NCI-H1105 (cell line): ENCODE results near the gene HDAC4.

Experiments
- DNase-seq: peaks from one replicate; lab custom pipeline; 2025; lab: John Stamatoyannopoulos, UW

The HDAC4 gene

DNA sequence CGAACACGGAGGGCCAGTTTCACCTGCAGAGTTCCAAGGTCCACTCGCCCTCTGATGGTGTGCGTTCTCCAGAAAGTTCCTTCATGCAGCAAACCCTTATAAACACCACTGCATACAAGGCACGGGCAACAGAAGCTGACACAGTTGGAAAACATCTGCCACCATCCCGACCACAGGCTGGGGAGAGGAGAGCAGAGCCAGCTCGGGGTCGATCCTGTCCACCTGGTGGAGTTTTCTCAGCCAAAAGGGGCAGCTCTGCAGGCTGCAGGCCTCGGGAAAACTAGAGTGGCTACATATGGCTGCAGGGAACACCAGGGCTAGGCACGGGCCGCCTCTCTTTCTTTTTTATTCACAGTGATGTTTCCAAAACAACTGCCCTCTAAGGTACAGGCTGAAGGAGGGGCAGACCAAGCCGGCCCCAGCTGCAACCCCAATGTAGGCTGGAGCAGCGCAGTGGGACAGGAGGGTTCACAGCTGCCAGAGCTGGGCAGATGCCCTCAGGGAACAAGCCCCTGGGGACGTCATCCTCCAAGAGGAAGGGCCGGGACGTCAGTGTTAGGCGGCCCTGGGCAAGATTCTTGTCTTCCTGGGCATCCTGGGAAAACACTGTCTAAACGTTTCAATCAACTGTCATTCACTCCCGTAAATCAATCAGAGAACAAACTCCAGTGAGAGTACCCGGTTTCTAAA lies 278.3 kb downstream of the HDAC4 start:
- no peak for DNase-seq

- DNase-seq = no peak
Observed at GRCh38 chr2:239121600-239122012, 279.2 kb downstream of the HDAC4 start.

- DNase-seq = no peak
Observed at GRCh38 chr2:239120664-239121063, 280.2 kb downstream of the HDAC4 start.

DNA sequence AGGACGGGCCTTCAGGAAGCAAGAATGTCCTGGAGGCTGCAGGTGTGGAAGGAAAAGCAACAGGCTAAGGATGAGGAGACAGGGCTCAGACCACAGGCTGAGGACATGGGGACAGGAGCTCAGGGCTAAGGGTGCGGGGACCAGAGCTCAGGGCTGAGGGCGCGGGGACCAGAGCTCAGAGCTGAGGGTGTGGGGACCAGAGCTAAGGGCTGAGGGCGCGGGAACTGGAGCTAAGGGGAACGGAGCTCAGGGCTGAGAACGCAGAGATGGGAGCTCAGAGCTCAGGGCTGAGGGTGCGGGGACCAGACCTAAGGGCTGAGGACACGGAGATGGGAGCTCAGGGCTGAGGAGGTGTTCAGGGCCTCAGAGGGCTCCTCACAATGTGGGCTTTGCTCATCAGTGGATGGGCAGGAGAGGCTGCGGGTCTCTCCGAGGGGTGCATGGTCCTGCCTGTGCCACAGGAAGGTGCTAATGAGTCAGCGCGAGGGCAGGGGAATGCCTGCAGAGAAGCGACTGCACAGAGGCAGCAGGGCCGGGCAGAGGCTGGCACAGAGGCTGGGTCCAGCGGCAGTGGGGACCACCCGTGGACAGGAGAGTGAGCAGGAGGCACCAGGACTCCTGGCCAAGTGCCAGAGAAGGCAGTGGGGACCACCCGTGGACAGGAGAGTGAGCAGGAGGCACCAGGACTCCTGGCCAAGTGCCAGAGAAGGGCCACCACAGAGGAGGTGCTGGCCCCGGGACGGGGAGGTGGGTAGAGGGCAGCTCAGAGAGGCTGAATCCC lies 281.3 kb downstream of the HDAC4 start:
- DNase-seq = no peak

- no peak for DNase-seq
Observed at GRCh38 chr2:239118675-239119211, 282.1 kb downstream of the HDAC4 start.

DNA sequence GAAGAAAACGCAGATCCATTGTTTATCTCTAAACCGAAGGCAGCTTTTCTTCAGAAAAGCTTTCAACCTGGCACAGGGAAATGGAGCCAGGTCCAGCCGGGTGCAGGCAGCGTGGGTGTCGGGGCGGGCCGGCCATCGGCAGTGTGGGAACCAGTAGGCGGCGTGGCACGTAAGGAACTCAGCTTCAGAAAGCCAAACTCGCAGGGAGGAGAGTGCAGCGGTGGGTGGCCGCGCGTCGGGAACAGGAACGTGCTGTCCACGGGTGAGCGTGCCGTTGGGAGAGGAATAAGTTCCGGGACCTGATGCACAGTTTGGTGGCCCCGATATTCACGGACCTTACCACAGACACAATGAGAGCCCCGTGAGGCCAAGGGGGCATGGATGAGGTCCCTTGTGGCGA lies 282.6 kb downstream of the HDAC4 start:
- no peak for DNase-seq

- no peak for DNase-seq
Observed at GRCh38 chr2:239117831-239118230, 283.0 kb downstream of the HDAC4 start.

DNA sequence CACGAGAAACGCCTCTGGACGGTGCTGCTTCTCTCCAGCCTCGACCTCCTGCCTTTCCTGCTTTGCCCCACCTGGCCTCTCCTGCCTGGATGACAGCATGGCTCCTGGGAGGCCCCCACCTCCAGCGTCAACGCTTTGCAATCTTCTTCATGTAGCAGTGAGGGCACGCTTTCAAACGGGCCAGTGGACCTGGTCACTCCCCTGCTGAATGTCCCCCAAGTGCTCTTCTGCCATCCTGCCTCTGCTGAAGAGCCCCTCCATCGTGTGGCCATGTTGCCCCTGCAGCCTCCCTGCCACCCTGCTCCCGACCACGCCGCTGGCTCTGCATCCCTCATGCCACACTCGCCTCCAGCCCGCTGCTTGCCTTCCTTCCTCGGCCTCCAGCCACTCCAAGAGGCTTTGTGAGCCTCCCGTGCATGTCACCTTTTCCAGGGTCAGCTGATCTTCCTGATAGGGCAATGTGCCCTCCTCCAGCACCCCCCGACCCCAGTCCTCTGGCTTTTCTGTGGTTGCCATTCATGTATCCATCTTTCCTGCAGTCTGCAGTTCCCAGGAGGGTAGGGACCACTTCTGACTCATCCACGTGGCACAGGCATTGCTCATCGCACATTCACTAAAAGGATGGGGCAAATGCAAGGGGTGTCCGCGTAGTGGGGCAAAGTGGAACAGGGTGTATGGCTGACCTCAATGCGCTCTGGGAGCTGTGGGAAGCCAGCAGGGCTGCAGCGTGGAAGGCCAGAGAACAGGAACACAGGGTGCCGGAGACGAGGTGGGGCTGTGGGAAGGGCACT lies 284.2 kb downstream of the HDAC4 start:
- no peak for DNase-seq

DNA sequence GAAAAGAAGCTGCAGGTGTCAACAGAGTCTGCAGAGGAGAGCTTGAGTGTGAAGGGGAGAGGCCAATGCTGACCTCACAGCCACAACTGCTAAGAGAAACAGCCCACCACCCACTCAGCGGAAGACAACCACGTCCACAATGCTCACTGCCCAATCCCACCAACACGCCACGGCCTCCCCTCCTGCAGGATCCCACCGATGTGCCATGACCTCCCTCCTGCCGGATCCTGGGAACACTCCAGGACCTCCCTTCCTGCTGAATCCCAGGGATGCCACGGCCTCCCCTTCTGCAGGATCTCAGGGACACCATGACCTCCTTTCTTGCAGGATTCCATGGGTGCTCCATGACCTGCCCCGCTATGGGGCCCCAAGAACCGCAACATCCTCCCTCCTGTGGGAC lies 285.2 kb downstream of the HDAC4 start:
- no peak for DNase-seq

GRCh38 chr2:239114616-239115265 lies 286.1 kb downstream of the HDAC4 start:
- no peak for DNase-seq

DNA sequence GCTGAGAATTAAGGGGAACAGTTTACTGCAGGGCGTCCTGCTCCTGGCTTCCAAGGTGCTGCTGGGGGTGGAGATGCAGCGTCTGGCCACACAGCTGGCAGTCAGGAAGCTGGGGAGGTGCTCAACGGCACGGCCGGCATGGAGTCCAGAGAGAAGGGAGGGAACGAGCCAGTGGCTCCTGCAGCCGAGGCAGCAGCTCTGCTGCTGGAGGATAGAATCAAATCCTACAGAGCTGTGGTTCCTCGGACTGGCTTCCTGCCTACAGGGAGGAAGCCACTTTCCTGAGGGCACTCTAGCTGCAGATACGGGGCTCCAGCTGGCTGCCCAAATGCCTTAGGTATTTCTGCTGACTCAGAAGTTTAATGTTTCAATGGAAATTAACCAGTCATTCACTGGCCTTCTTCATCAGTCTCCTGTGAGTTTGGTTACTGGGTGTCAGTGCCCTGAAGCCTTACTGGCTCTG lies 286.7 kb downstream of the HDAC4 start:
- DNase-seq = no peak

GRCh38 chr2:239113615-239114014 lies 287.2 kb downstream of the HDAC4 start:
- DNase-seq = no peak

GRCh38 chr2:239113171-239113570 lies 287.6 kb downstream of the HDAC4 start:
- DNase-seq = no peak

DNA sequence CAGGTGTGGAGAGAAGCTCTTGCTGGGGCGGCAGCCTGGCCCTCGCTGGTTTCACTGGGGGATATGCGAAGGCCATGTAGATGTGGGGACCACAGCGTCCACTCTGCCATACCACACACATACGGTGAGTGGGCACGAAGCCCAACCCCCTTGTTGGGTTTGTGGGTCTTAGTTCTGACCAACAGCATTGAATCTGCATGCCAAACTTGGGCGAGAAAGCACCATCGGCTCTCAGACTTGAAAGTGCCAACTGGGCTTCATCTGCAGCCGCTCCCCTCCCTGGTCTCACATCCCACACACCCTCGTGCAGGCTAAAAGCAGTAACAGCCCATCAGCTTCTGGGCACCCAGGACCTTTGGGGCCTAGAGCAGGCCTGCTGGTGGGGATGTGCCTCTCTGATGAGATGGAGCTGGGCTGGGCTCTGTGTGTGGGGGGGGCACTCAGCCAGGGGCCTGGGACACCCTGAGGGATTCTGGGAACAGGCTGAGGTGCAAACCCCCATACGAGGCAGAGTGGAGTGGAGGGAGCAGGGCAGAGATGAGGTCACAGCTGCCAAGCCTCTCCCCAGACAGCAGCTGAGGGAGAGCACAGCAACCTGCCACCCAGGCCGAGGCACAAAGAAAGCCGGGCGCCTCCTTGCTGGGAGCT lies 288.6 kb downstream of the HDAC4 start:
- no peak for DNase-seq

DNA sequence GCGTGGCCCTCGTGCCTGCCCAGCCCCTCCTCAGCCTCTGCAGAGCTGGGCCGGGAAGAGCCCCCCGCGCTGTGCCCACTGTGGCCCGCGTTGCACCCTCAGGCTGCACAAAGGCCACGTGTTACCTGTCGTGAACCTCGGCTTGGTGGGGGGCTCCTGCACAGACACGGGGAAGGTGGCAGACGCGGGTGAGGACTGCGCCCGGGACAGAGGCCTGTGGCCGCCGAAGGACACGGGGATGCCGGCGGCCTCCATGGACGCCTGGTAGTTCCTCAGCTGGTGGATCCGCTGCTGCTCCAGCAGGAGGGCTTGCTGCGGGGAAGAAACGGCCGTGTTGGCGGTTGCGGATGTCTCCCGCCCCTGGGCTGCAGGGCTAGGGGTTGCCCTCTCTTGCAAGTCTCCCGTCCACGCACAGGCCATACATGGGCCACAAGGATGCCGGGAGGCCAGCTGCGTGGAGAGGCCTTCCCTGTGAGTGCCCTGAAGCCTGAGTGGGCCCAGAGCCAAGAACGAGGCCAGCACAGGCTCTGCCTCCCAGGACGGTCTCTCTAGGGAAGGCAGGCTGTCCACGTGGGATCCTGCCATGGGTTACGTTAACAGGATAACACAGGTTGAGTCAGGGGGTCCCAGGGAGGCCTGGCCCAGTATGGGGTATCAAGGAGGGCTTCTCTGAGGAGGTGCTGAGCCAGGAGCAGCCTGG lies 289.3 kb downstream of the HDAC4 start:
- no peak for DNase-seq

- DNase-seq = no peak
Observed at GRCh38 chr2:239110595-239111048, 290.2 kb downstream of the HDAC4 start.

DNA sequence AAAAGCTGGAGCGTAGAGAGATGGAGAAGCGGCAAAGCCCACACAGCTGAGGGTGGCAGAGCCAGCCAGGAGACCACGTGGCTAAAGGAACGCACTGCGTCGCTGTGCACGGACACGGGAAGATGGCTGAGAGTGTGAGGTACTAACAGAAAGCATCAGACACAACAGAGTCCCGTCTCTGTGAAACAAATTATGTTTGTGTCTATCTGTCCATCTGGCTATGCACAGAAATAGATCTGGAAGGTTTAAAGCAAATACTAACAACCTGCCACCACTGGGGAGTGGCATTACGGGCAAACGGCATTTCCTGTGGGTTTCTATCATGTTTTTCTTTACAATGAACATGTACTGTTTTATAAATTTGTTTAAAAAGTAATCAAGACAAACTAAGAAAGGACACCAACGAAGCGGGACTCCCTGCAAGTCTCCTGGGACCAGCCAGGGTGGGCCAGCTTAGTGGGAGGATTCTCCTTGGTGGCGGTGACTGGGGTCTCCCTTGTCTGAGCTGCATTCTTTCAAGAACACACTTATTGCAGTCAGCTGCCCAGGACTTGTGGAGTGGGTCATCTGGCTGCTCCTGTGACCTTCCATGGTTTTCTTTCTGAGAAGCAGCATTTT lies 290.8 kb downstream of the HDAC4 start:
- DNase-seq = peak; percentile 42

DNA sequence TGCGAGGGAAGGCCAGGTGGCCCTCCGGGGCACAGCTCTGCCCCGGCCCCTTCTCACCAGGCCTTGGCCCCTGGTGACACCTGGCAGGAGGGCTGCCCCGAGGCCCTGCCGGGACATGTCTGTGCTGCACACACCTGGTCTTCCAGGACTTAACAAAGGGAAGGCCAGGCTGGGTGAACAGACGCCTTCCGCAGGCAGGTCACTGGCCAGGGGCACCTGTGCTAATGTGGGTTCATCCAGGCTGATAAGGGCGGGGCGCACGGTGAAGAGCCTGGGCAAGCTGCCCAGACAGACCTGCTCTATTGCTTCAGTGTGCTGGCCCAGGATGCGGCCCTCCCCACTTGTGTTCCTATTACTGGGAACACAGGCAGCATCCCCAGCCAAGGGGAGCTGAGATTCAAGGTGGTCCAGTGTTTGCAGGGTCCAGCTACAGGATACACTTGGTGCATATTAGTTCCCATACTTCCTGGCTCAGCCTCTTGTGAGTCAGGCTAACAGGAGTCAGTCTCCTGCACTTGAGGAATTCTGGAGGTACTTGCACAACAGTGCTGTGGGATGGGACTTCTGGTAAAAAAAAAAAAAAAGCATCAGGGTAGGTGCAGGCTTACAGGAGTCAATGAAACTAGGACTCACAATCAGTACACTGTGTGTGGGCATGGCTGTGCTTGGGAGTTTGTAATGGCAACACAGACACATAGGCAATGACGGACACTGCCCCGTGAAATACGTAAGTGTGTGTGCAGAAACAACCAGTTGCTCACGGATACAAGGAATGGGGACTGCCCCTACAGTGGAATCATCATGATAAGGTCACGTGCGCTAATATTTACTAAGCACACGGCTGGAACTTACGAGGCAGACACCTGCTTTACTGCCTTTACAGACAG lies 291.5 kb downstream of the HDAC4 start:
- peak; percentile 76 for DNase-seq

DNA sequence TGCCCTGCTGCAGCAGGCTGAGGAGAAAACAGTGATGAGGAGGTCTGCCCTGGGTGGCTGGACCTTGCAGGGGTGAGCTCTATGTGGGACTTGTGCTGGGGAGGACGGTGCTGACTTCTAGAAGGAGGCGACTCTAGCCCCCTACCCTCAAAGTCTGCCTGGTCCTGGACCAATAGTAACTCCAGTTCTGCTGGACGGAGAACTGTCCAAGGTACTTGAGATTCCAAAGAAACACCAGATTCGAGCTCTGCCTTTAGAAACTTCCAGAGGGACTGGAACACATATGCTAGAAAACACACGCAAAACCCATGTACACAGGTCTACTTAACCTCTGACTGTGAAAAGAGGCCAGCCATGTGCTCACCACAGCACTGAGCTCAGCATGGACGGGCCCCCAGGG lies 292.4 kb downstream of the HDAC4 start:
- DNase-seq = no peak
